Kidney (tissue), 14 donors: Measurements from ENCODE around the gene YTHDC2. TPM values are rescaled to one million over a fixed set of nuclear protein-coding genes. Genes with fewer than 3 reads are reported as not detected.

Experiments
- DNase-seq, 5 donors: peaks; one replicate each; pipeline ENCODE4 v3.0.0-alpha.2; 2013 to 2020
- FAIRE-seq: peaks from 2 replicates; lab custom pipeline; 2012; peaks lifted over from hg19 to GRCh38; lab: Jason Lieb, UNC
- H3K27ac ChIP-seq, 2 donors: one replicate each; pipeline ENCODE4 v1.7.0; 2013; ENCODE audit warnings: low read depth in 2 of 2, low read length in 2 of 2, inconsistent platforms in 1 of 2
- H3K27me3 ChIP-seq: one replicate; pipeline ENCODE4 v1.7.1; 2013; ENCODE audit warnings: low read length, inconsistent platforms; ENCODE audit not compliant: control insufficient read depth, insufficient read depth
- H3K36me3 ChIP-seq, 3 donors: one replicate each; pipeline versions ENCODE4 v1.7.0 to v1.7.1; 2013; ENCODE audit warnings: low read length in 3 of 3, control low read depth in 1 of 3, inconsistent platforms in 1 of 3; ENCODE audit not compliant: insufficient read depth in 3 of 3, control insufficient read depth in 2 of 3
- H3K4me1 ChIP-seq, 3 donors: one replicate each; pipeline versions ENCODE4 v1.7.0 to v1.7.1; 2013; ENCODE audit warnings: low read length in 3 of 3, inconsistent platforms in 1 of 3, low read depth in 1 of 3; ENCODE audit not compliant: control insufficient read depth in 2 of 3, insufficient read depth in 2 of 3
- H3K4me3 ChIP-seq, 3 donors: one replicate each; pipeline versions ENCODE4 v1.7.0 to v1.8.1; 2013; ENCODE audit warnings: low read length in 3 of 3, control low read depth in 1 of 3, inconsistent platforms in 1 of 3
- H3K9ac ChIP-seq, 3 donors: one replicate each; pipeline versions ENCODE4 v1.7.0 to v1.7.1; 2013; ENCODE audit warnings: low read length in 3 of 3, control low read depth in 1 of 3, inconsistent platforms in 1 of 3
- H3K9me3 ChIP-seq, 3 donors: one replicate each; pipeline versions ENCODE4 v1.7.0 to v1.7.1; 2013; ENCODE audit warnings: low read length in 3 of 3, control low read depth in 1 of 3, inconsistent platforms in 1 of 3; ENCODE audit not compliant: control insufficient read depth in 2 of 3, insufficient read depth in 1 of 3
- CTCF ChIP-seq: IDR thresholded peaks from 3 replicates; pipeline ENCODE4 v1.5.1; 2012; ENCODE audit warnings: mild to moderate bottlenecking, moderate library complexity, borderline replicate concordance; ENCODE audit not compliant: insufficient read depth; ENCODE audit errors: extremely low read depth
- intact Hi-C: fragments of 100-400 bp; cut with DNase I; formaldehyde crosslinking; loops from one replicate; pipeline ENCODE4 v1.11.1; 2022
- polyA plus RNA-seq: library from polyadenylated mRNA; stranded (reverse); fragments of 350-450 nt; fragmentation: Illumina TruSeq; extraction: RNeasy Lipid Tissue Mini Kit (QIAGEN cat#74804); gene quantifications from one replicate; pipeline ENCODE4 v1.2.3, GENCODE V29; 2014; ENCODE audit warnings: low read depth, low replicate concordance; ENCODE audit not compliant: insufficient read depth
- total RNA-seq: library from RNA; stranded (reverse); fragmentation: NEBNext Ultra II Directional; extraction: Animal tissue kit (Norgen Biotek cat#: 25700); gene quantifications from one replicate; pipeline ENCODE4 v1.2.1, GENCODE V29; 2021
- donor health status: control.
- donor health status: control.
- donor health status: control.
- donor health status: control.
- donor health status: control.
- donor health status: DM: yes; HTN: yes; CAD: no.
- donor health status: Normal renal cell carcinoma (clear cell type).

Gene YTHDC2
- total and polyA plus RNA-seq, 2 donors from 2014 or later: 6.2 to 31.6 TPM

GRCh38 chr5:113480243-113480642 is 33.3 kb upstream of the YTHDC2 start:
- H3K9me3 ChIP-seq: no peaks in the 10 kb centered on the region
- no peaks in the 10 kb centered on the region for H3K27me3 ChIP-seq
- no peaks in the 10 kb centered on the region for H3K36me3 ChIP-seq
- H3K27ac ChIP-seq: no peak overlapping the region
- no peak for DNase-seq
- FAIRE-seq: no peak
- no peak for TF ChIP-seq CTCF
- no peak overlapping the region for H3K9ac ChIP-seq
- intact Hi-C loops: no loop called here
- H3K4me3 ChIP-seq: no peak overlapping the region
- no peaks in the 10 kb centered on the region for H3K4me1 ChIP-seq

- H3K4me1 ChIP-seq: peaks cover 0 to 2% (median 0%) of the 10 kb centered on the region in 3 donors
- peak overlapping the region; percentile 45 to 64 (median 62) for H3K4me3 ChIP-seq
- TF ChIP-seq CTCF: no peak
- DNase-seq (peak; percentile 41 to 64 (median 53)), FAIRE-seq (no peak)
- no peak overlapping the region for H3K27ac ChIP-seq
- peaks cover 0 to 5% (median 0%) of the 10 kb centered on the region in 3 donors for H3K9me3 ChIP-seq
- peak overlapping the region in 1 of 3 donors; percentile 42 for H3K9ac ChIP-seq
- H3K27me3 ChIP-seq: no peaks in the 10 kb centered on the region
- intact Hi-C loops: no loop called here
- H3K36me3 ChIP-seq: no peaks in the 10 kb centered on the region
These were observed 26.1 kb upstream of the YTHDC2 start for GRCh38 chr5:113487416-113487780.

- Histone ChIP-seq H3K36me3 (no peaks in the 10 kb centered on the region), H3K9me3 (peaks cover 0 to 5% (median 0%) of the 10 kb centered on the region in 3 donors), H3K27ac (no peak within 1 kb of the TSS), H3K27me3 (no peaks in the 10 kb centered on the region), H3K4me3 (peak within 1 kb of the TSS; percentile 55 to 70 (median 62)), H3K4me1 (peaks cover 0 to 2% (median 0%) of the 10 kb centered on the region in 3 donors), H3K9ac (peak within 1 kb of the TSS in 1 of 3 donors; percentile 42)
- FAIRE-seq (no peak), DNase-seq (peak; percentile 90 to 94 (median 93))
- intact Hi-C loops: no loop called here
- TF ChIP-seq CTCF: no peak
These were observed 25.5 kb upstream of the YTHDC2 start, which contains the start of gene MCC for GRCh38 chr5:113487781-113488644. MCC (minus strand) TSS chr5:113488453.
